ENCODE results near the gene RAPGEF2. TPM values are rescaled to one million over a fixed set of nuclear protein-coding genes. Genes with fewer than 3 reads are reported as not detected.

Gene RAPGEF2
- total RNA-seq, 1 experiment from 2014 or later, result 24.9 TPM

GRCh38 chr4:159273841-159274240 lies 171.0 kb downstream of the RAPGEF2 start:
- DNase-seq (ENCODE audit: low read depth), result no peak

- DNase-seq (ENCODE audit: low read depth), result no peak
Measured at GRCh38 chr4:159278399-159278798, 175.5 kb downstream of the RAPGEF2 start.

- no peak for DNase-seq (ENCODE audit: low read depth)
Measured at GRCh38 chr4:159279084-159279483, 176.2 kb downstream of the RAPGEF2 start.

GRCh38 chr4:159280442-159281172 lies 177.7 kb downstream of the RAPGEF2 start:
- no peak for DNase-seq (ENCODE audit: low read depth)

GRCh38 chr4:159281771-159282170 lies 178.9 kb downstream of the RAPGEF2 start:
- peak; percentile 29 for DNase-seq (ENCODE audit: low read depth)

- no peak for DNase-seq (ENCODE audit: low read depth)
Measured at GRCh38 chr4:159282329-159282728, 179.4 kb downstream of the RAPGEF2 start.

GRCh38 chr4:159282944-159283343 lies 180.1 kb downstream of the RAPGEF2 start:
- no peak for DNase-seq (ENCODE audit: low read depth)

GRCh38 chr4:159283696-159284095 lies 180.8 kb downstream of the RAPGEF2 start:
- DNase-seq (ENCODE audit: low read depth), result peak; percentile 75

- DNase-seq (ENCODE audit: low read depth), result no peak
Measured at GRCh38 chr4:159284113-159284512, 181.2 kb downstream of the RAPGEF2 start.

- no peak for DNase-seq (ENCODE audit: low read depth)
Measured at GRCh38 chr4:159284733-159285132, 181.9 kb downstream of the RAPGEF2 start.

GRCh38 chr4:159287767-159288166 lies 184.9 kb downstream of the RAPGEF2 start:
- no peak for DNase-seq (ENCODE audit: low read depth)

GRCh38 chr4:159289682-159290081 lies 186.8 kb downstream of the RAPGEF2 start:
- DNase-seq (ENCODE audit: low read depth), result no peak

GRCh38 chr4:159290321-159291030 lies 187.6 kb downstream of the RAPGEF2 start:
- peak; percentile 24 for DNase-seq (ENCODE audit: low read depth)

GRCh38 chr4:159291176-159291575 lies 188.3 kb downstream of the RAPGEF2 start:
- DNase-seq (ENCODE audit: low read depth), result no peak

- DNase-seq (ENCODE audit: low read depth), result no peak
Measured at GRCh38 chr4:159292137-159292896, 189.4 kb downstream of the RAPGEF2 start.

GRCh38 chr4:159293811-159294515 lies 191.1 kb downstream of the RAPGEF2 start:
- no peak for DNase-seq (ENCODE audit: low read depth)

GRCh38 chr4:159296061-159296460 lies 193.2 kb downstream of the RAPGEF2 start:
- peak; percentile 62 for DNase-seq (ENCODE audit: low read depth)

GRCh38 chr4:159297091-159297490 lies 194.2 kb downstream of the RAPGEF2 start:
- DNase-seq (ENCODE audit: low read depth), result no peak

GRCh38 chr4:159298502-159298901 lies 195.6 kb downstream of the RAPGEF2 start:
- no peak for DNase-seq (ENCODE audit: low read depth)

- no peak for DNase-seq (ENCODE audit: low read depth)
Measured at GRCh38 chr4:159303435-159303834, 200.6 kb downstream of the RAPGEF2 start.

GRCh38 chr4:159305129-159305528 lies 202.2 kb downstream of the RAPGEF2 start:
- no peak for DNase-seq (ENCODE audit: low read depth)
